HCT116 (cell line): ENCODE results near the gene WDR45B. TPM values are rescaled to one million over a fixed set of nuclear protein-coding genes. Genes with fewer than 3 reads are reported as not detected.

Experiments used
- ATAC-seq: fragments of 200-7000 bp; cut with Tn5 transposase; 2 replicates; pipeline ENCODE4 v1.9.1; 2020; ENCODE audit warnings: mild to moderate bottlenecking, moderate library complexity
- BruUV-seq: library from RNA; stranded (reverse); fragments of 400-500 nt; replicated peaks from 2 replicates; lab custom pipeline; 2021; lab: Mats Ljungman, UMichigan
- CTCF ChIA-PET: fragments of 300-600 bp; sonication (Branson Sonifier 250); formaldehyde crosslinking; loops from one replicate; lab custom pipeline; 2021; ENCODE audit warnings: antibody characterized with exemption; lab: Charles Lee
- POLR2A ChIA-PET: fragments of 300-600, 350-600 bp; sonication (Branson Sonifier 250); formaldehyde crosslinking; loops from one replicate; lab custom pipeline; 2021; ENCODE audit warnings: antibody characterized with exemption; lab: Charles Lee
- RAD21 ChIA-PET, 2 experiments: fragments of 300-600 bp; sonication (Branson Sonifier 250); formaldehyde crosslinking; loops; one replicate each; lab custom pipeline; 2023; ENCODE audit warnings: low total read pairs in 2 of 2; ENCODE audit not compliant: uncharacterized antibody in 2 of 2, unreplicated experiment in 2 of 2, low non-redundant PET in 1 of 2; lab: Charles Lee
- DNase-seq: peaks from one replicate; pipeline ENCODE4 v3.0.0-alpha.2; 2010; ENCODE audit warnings: low read depth, low spot score
- H2AFZ ChIP-seq: fragments of 200-600 bp; shearing (Covaris generic), sonication (generic); 2 replicates; pipeline ENCODE4 v1.6.1; 2017; ENCODE audit warnings: low read depth, mixed run types, mixed read lengths, antibody characterized with exemption, low read length; ENCODE audit not compliant: poor library complexity, severe bottlenecking
- H3K27ac ChIP-seq: 2 replicates; pipeline ENCODE4 v1.5.1; 2012; ENCODE audit warnings: low read depth, low read length
- H3K27me3 ChIP-seq: fragments of 200-600 bp; sonication (generic); 2 replicates; pipeline ENCODE4 v1.6.1; 2016; ENCODE audit warnings: mixed run types, low read length, mixed read lengths; ENCODE audit not compliant: insufficient read depth
- H3K36me3 ChIP-seq, 2 experiments: fragments of 200-500 bp in 1 of 2; fragments of 200-600 bp in 1 of 2; sonication (Bioruptor generic) in 1 of 2; sonication (generic) in 1 of 2; 2 replicates each; pipeline versions ENCODE4 v1.5.1 to v1.6.1; 2014 to 2016; ENCODE audit warnings: low read length in 2 of 2, inconsistent platforms in 1 of 2, mixed read lengths in 1 of 2, mixed run types in 1 of 2; ENCODE audit not compliant: insufficient read depth in 2 of 2, control insufficient read depth in 1 of 2
- H3K4me1 ChIP-seq, 2 experiments: fragments of 200-600 bp in 1 of 2; sonication (generic) in 1 of 2; 2 replicates each; pipeline versions ENCODE4 v1.5.1 to v1.6.1; 2012 to 2017; ENCODE audit warnings: low read length in 2 of 2, inconsistent platforms in 1 of 2, mild to moderate bottlenecking in 1 of 2, mixed read lengths in 1 of 2, mixed run types in 1 of 2, moderate library complexity in 1 of 2; ENCODE audit not compliant: insufficient read depth in 2 of 2, control insufficient read depth in 1 of 2
- H3K4me2 ChIP-seq: fragments of 200-600 bp; sonication (generic); 2 replicates; pipeline ENCODE4 v1.6.1; 2017; ENCODE audit warnings: mixed run types, low read length, mixed read lengths
- H3K4me3 ChIP-seq, 2 experiments: fragments of 200-600 bp in 1 of 2; sonication (generic) in 1 of 2; replicated peaks in 1 of 2; 2 replicates each; pipeline ENCODE4 v1.5.1; 2011 to 2016; ENCODE audit warnings: low read length in 2 of 2, control low read depth in 1 of 2, low read depth in 1 of 2, mild to moderate bottlenecking in 1 of 2, mixed read lengths in 1 of 2, mixed run types in 1 of 2
- H3K79me2 ChIP-seq: fragments of 200-600 bp; sonication (generic); 2 replicates; pipeline ENCODE4 v1.6.1; 2017; ENCODE audit warnings: mild to moderate bottlenecking, mixed run types, low read length, moderate library complexity, mixed read lengths; ENCODE audit not compliant: insufficient read depth
- H3K9ac ChIP-seq: fragments of 200-600 bp; sonication (generic); 2 replicates; pipeline ENCODE4 v1.6.1; 2016; ENCODE audit warnings: low read length, mixed read lengths
- H3K9me2 ChIP-seq: fragments of 200-600 bp; sonication (generic), shearing (Covaris generic); 2 replicates; pipeline ENCODE4 v1.6.1; 2017; ENCODE audit warnings: mixed run types, mild to moderate bottlenecking, moderate library complexity; ENCODE audit not compliant: insufficient read depth
- H3K9me3 ChIP-seq, 2 experiments: fragments of 200-500 bp in 1 of 2; fragments of 200-600 bp in 1 of 2; sonication (Bioruptor generic) in 1 of 2; sonication (generic) in 1 of 2; 2 replicates each; pipeline ENCODE4 v1.6.1; 2014 to 2017; ENCODE audit warnings: low read length in 2 of 2, mixed read lengths in 2 of 2, inconsistent platforms in 1 of 2, low read depth in 1 of 2, mild to moderate bottlenecking in 1 of 2, mixed run types in 1 of 2, moderate library complexity in 1 of 2; ENCODE audit not compliant: control insufficient read depth in 1 of 2, insufficient read depth in 1 of 2
- H4K20me1 ChIP-seq: fragments of 200-600 bp; sonication (generic), shearing (Covaris generic); 2 replicates; pipeline ENCODE4 v1.6.1; 2017; ENCODE audit warnings: mixed run types, mild to moderate bottlenecking, moderate library complexity; ENCODE audit not compliant: insufficient read depth
- CBX3 ChIP-seq: IDR thresholded peaks from 2 replicates; pipeline ENCODE4 v1.6.1; 2012; ENCODE audit warnings: low read depth
- CEBPB ChIP-seq: IDR thresholded peaks from 2 replicates; pipeline ENCODE4 v1.6.1; 2012; ENCODE audit warnings: low read depth
- CTCF ChIP-seq, 3 experiments: fragments of 200-600 bp in 1 of 3; sonication (generic) in 1 of 3; IDR thresholded peaks in 2 of 3; conservative IDR thresholded peaks in 1 of 3; 2 replicates each; pipeline ENCODE4 v1.5.1; 2012 to 2017; ENCODE audit warnings: low read depth in 2 of 3, low read length in 2 of 3, antibody characterized with exemption in 1 of 3, borderline replicate concordance in 1 of 3, control low read depth in 1 of 3, mild to moderate bottlenecking in 1 of 3, mixed read lengths in 1 of 3, mixed run types in 1 of 3, moderate library complexity in 1 of 3; ENCODE audit not compliant: insufficient read depth in 1 of 3
- EGR1 ChIP-seq: IDR thresholded peaks from 2 replicates; pipeline ENCODE4 v1.6.1; 2012; ENCODE audit warnings: low read depth
- EZH2 ChIP-seq: fragments of 200-600 bp; sonication (generic); IDR thresholded peaks from 2 replicates; pipeline ENCODE4 v1.6.1; 2017; ENCODE audit warnings: antibody characterized with exemption, mixed run types
- EZH2phosphoT487 ChIP-seq: fragments of 200-600 bp; IDR thresholded peaks from 2 replicates; pipeline ENCODE4 v1.6.1; 2018; ENCODE audit warnings: antibody characterized with exemption, borderline replicate concordance
- FOSL1 ChIP-seq: IDR thresholded peaks from 2 replicates; pipeline ENCODE4 v1.6.1; 2012; ENCODE audit warnings: low read depth
- JUND ChIP-seq: IDR thresholded peaks from 2 replicates; pipeline ENCODE4 v1.6.1; 2012
- POLR2A ChIP-seq: IDR thresholded peaks from 2 replicates; pipeline ENCODE4 v1.7.0; 2011; ENCODE audit warnings: borderline replicate concordance; ENCODE audit not compliant: insufficient read depth, insufficient read length; ENCODE audit errors: extremely low read depth
- POLR2AphosphoS5 ChIP-seq: IDR thresholded peaks from 2 replicates; pipeline ENCODE4 v1.6.1; 2011; ENCODE audit warnings: mild to moderate bottlenecking, low read depth, low read length, moderate library complexity
- RAD21 ChIP-seq: IDR thresholded peaks from 2 replicates; pipeline ENCODE4 v1.6.1; 2012; ENCODE audit warnings: low read depth, mild to moderate bottlenecking
- SP1 ChIP-seq: IDR thresholded peaks from 2 replicates; pipeline ENCODE4 v1.6.1; 2012; ENCODE audit warnings: low read depth
- SRF ChIP-seq: IDR thresholded peaks from 2 replicates; pipeline ENCODE4 v1.6.1; 2012; ENCODE audit warnings: low read depth
- YY1 ChIP-seq: IDR thresholded peaks from 2 replicates; pipeline ENCODE4 v1.6.1; 2011; ENCODE audit warnings: low read length, low read depth, moderate library complexity, mild to moderate bottlenecking; ENCODE audit not compliant: insufficient replicate concordance; ENCODE audit errors: extremely low read depth
- ZFX ChIP-seq: fragments of 450-650 bp; IDR thresholded peaks from 2 replicates; pipeline ENCODE4 v1.6.1; 2017
- ZNF274 ChIP-seq: fragments of 200-500 bp; sonication (Bioruptor generic); IDR thresholded peaks from 2 replicates; pipeline ENCODE4 v1.6.1; 2014; ENCODE audit warnings: mild to moderate bottlenecking, low read depth, low read length, inconsistent platforms
- intact Hi-C: fragments of 100-400 bp; cut with micrococcal nuclease; formaldehyde crosslinking; loops from 2 replicates; pipeline ENCODE4 v1.10.0; 2022
- total RNA-seq: library from RNA; stranded (reverse); gene quantifications from one replicate; pipeline ENCODE4 v1.2.1, GENCODE V29; 2021; ENCODE audit not compliant: unreplicated experiment
- TF ChIP-seq, protein P1 (sequence below): IDR thresholded peaks from 2 replicates; pipeline ENCODE4 v1.6.1; 2011; ENCODE audit warnings: mild to moderate bottlenecking, low read length, moderate library complexity; ENCODE audit not compliant: insufficient replicate concordance; ENCODE audit errors: extremely low read depth

WDR45B gene
- total RNA-seq, 1 experiment from 2014 or later = 117 TPM

- TF ChIP-seq, protein P1, sequence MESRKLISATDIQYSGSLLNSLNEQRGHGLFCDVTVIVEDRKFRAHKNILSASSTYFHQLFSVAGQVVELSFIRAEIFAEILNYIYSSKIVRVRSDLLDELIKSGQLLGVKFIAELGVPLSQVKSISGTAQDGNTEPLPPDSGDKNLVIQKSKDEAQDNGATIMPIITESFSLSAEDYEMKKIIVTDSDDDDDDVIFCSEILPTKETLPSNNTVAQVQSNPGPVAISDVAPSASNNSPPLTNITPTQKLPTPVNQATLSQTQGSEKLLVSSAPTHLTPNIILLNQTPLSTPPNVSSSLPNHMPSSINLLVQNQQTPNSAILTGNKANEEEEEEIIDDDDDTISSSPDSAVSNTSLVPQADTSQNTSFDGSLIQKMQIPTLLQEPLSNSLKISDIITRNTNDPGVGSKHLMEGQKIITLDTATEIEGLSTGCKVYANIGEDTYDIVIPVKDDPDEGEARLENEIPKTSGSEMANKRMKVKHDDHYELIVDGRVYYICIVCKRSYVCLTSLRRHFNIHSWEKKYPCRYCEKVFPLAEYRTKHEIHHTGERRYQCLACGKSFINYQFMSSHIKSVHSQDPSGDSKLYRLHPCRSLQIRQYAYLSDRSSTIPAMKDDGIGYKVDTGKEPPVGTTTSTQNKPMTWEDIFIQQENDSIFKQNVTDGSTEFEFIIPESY = no peak
- TF ChIP-seq CEBPB (no peak), YY1 (no peak), ZFX (no peak), SRF (no peak)
Measured at GRCh38 chr17:82600731-82601446, 47.4 kb downstream of the WDR45B start (continued).

DNA sequence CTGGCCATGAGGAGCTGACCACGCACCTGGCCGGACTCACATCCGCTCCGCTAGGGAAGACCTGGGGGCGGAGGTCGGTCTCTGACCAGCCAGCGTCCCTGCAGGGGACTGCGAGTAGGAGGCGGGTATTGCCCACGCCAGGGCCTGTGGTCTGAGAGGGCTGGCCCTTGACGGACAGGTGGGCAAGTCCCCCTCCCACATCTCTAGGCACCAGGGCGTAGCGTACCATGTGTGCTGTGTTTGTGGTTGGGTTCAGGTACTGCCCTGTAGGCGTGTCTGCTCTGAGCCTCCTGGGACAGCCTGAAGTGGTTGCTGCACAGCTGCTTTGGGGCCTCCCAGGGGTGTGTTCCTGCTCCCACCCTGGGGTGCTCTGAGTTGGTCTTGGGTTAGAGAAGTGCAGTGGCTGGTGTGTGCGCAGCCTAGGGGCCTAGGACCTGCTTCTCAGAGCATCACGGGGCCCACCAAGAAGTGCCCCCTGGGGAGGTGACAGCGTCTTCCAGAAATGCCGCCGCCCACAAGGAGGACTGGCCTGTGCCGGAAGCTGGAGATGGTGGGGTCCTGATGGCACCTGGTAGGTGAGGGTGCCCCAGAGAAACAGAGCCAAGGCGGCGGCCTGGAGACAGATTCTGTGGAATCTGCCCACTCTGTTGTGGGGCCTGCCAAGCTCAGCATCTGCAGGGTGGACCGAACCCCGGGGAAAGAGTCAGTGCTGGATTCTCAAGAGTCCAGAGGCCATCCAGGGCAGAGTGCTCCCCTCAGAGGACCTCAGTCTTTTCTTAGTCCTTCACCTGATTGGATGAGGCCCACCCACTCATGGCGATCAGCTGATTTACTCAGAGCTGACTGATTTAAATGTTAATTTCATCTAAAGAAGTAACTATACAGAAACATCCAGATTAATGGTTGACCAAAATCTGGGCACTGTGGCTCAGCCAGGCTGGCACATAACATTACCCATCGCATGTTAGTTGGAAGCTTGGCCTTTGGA lies 48.3 kb downstream of the WDR45B start:
- Histone ChIP-seq H2AFZ (no peak overlapping the region), H3K4me1 (no peaks in the 10 kb centered on the region), H3K79me2 (peaks cover 68% of the 10 kb centered on the region), H3K4me3 (no peak overlapping the region), H3K27me3 (no peaks in the 10 kb centered on the region), H3K9ac (no peak overlapping the region), H3K27ac (no peak overlapping the region; the same call in 1 of the 2 replicates), H4K20me1 (no peaks in the 10 kb centered on the region), H3K4me2 (no peak overlapping the region), H3K9me3 (no peaks in the 10 kb centered on the region), H3K9me2 (no peaks in the 10 kb centered on the region), H3K36me3 (peaks cover 62 to 86% of the 10 kb centered on the region in 2 experiments)
- no peak for DNase-seq
- ATAC-seq = 0 out of 2 replicates have a peak, but pooled peaks have one; percentile 12
- intact Hi-C loops = no loop called here
- POLR2A ChIA-PET = no interaction called here
- CTCF ChIA-PET = no interaction called here
- RAD21 ChIA-PET = no interaction called here
- no TSS peak for BruUV-seq
- TF ChIP-seq CTCF (IDR thresholded peaks at IDR 0.05 in 2 of 3, conservative IDR thresholded peaks at IDR 0.05 in 1 of 3; ENCODE audit: borderline replicate concordance in 1 of 3, insufficient read depth in 1 of 3, low read depth in 2 of 3, low read length in 2 of 3) (no peak), CBX3 (no peak), CEBPB (no peak), POLR2AphosphoS5 (no peak), FOSL1 (no peak), SP1 (no peak), EZH2phosphoT487 (no peak), SRF (no peak), EZH2 (no peak), ZFX (no peak), POLR2A (no peak), EGR1 (no peak), RAD21 (no peak), JUND (no peak), ZNF274 (no peak)
- TF ChIP-seq, protein P1 = no peak
